OCI-LY3 (cell line): Measurements from ENCODE around the gene GNB1.

Experiments used
- H2AFZ ChIP-seq: fragments of 200-600, 300-600 bp; shearing (Covaris generic); 2 replicates; pipeline ENCODE4 v1.6.0; 2014; ENCODE audit warnings: antibody characterized with exemption, low read depth, low read length
- H3K27ac ChIP-seq: fragments of 200-600, 300-600 bp; sonication (generic); 2 replicates; pipeline ENCODE4 v1.5.1; 2014; ENCODE audit warnings: mild to moderate bottlenecking, low read length, moderate library complexity, mixed read lengths
- H3K27me3 ChIP-seq: fragments of 200-600, 300-600 bp; sonication (generic); 2 replicates; pipeline ENCODE4 v1.6.1; 2014; ENCODE audit warnings: low read depth, low read length, mixed read lengths
- H3K36me3 ChIP-seq: fragments of 200-600, 300-600 bp; sonication (generic); replicated peaks from 2 replicates; pipeline ENCODE3; 2014; ENCODE audit warnings: low read depth, low read length, mixed read lengths
- H3K4me1 ChIP-seq: fragments of 300-600, 200-600 bp; sonication (generic); 2 replicates; pipeline ENCODE4 v1.6.1; 2014; ENCODE audit warnings: low read length, mixed read lengths
- H3K4me2 ChIP-seq: fragments of 200-600, 300-600 bp; sonication (generic); 2 replicates; pipeline ENCODE4 v1.6.1; 2014; ENCODE audit warnings: low read length, mixed read lengths
- H3K4me3 ChIP-seq: fragments of 300-600, 200-600 bp; sonication (generic); 2 replicates; pipeline ENCODE4 v1.5.1; 2014; ENCODE audit warnings: antibody characterized with exemption, mild to moderate bottlenecking, low read length, moderate library complexity
- H3K79me2 ChIP-seq: fragments of 300-600, 200-600 bp; shearing (Covaris generic); 2 replicates; pipeline ENCODE4 v1.6.1; 2014; ENCODE audit warnings: mild to moderate bottlenecking, low read length, mixed read lengths
- H3K9ac ChIP-seq: fragments of 300-600, 200-600 bp; shearing (Covaris generic); 2 replicates; pipeline ENCODE4 v1.6.0; 2014; ENCODE audit warnings: mild to moderate bottlenecking, low read length, moderate library complexity
- H3K9me3 ChIP-seq: fragments of 200-600, 300-600 bp; shearing (Covaris generic); 2 replicates; pipeline ENCODE4 v1.6.1; 2014; ENCODE audit warnings: low read length, mixed read lengths; ENCODE audit not compliant: insufficient read depth
- H4K20me1 ChIP-seq: fragments of 200-600, 300-600 bp; sonication (generic); 2 replicates; pipeline ENCODE4 v1.6.1; 2016; ENCODE audit warnings: low read length, mixed read lengths; ENCODE audit not compliant: insufficient read depth
- CTCF ChIP-seq: fragments of 200-600, 300-600 bp; sonication (generic); IDR thresholded peaks from 2 replicates; pipeline ENCODE4 v1.5.1; 2014; ENCODE audit warnings: antibody characterized with exemption, low read length, low read depth
- EZH2phosphoT487 ChIP-seq: fragments of 200-600 bp; shearing (Covaris generic); IDR thresholded peaks from 2 replicates; pipeline ENCODE4 v1.6.1; 2018; ENCODE audit warnings: antibody characterized with exemption, mixed run types, low read depth

Gene GNB1

GRCh38 chr1:1901641-1902294, 10.9 kb upstream of the GNB1 start:
- Histone ChIP-seq H3K27ac (no peak overlapping the region), H3K4me1 (peaks cover 16% of the 10 kb centered on the region), H3K27me3 (peaks cover 13% of the 10 kb centered on the region), H2AFZ (no peak overlapping the region), H4K20me1 (peaks cover 5% of the 10 kb centered on the region; the same call in 1 of the 2 replicates), H3K9me3 (0 out of 2 replicates have a peak, but pooled peaks cover 4% of the 10 kb centered on the region), H3K4me3 (no peak overlapping the region), H3K36me3 (no peaks in the 10 kb centered on the region), H3K79me2 (no peaks in the 10 kb centered on the region), H3K9ac (no peak overlapping the region), H3K4me2 (no peak overlapping the region)
- no peak for TF ChIP-seq EZH2phosphoT487
- TF ChIP-seq CTCF: no peak

GRCh38 chr1:1900883-1901640, 10.2 kb upstream of the GNB1 start:
- H2AFZ ChIP-seq: no peak overlapping the region
- no peak overlapping the region for H3K4me3 ChIP-seq
- 0 out of 2 replicates have a peak, but pooled peaks cover 4% of the 10 kb centered on the region for H3K9me3 ChIP-seq
- H3K27ac ChIP-seq: no peak overlapping the region
- no peak overlapping the region for H3K4me2 ChIP-seq
- H4K20me1 ChIP-seq: peaks cover 5% of the 10 kb centered on the region; the same call in 1 of the 2 replicates
- H3K4me1 ChIP-seq: peaks cover 12% of the 10 kb centered on the region
- H3K9ac ChIP-seq: no peak overlapping the region
- H3K36me3 ChIP-seq: no peaks in the 10 kb centered on the region
- no peaks in the 10 kb centered on the region for H3K79me2 ChIP-seq
- peaks cover 20% of the 10 kb centered on the region for H3K27me3 ChIP-seq
- TF ChIP-seq CTCF: no peak
- no peak for TF ChIP-seq EZH2phosphoT487

- 0 out of 2 replicates have a peak, but pooled peaks cover 4% of the 10 kb centered on the region for H3K9me3 ChIP-seq
- peaks cover 31% of the 10 kb centered on the region for H3K27me3 ChIP-seq
- no peaks in the 10 kb centered on the region for H3K79me2 ChIP-seq
- H3K4me3 ChIP-seq: no peak overlapping the region
- TF ChIP-seq CTCF: no peak
- no peak for TF ChIP-seq EZH2phosphoT487
- no peak overlapping the region for H3K4me2 ChIP-seq
- no peak overlapping the region for H2AFZ ChIP-seq
- H3K36me3 ChIP-seq: no peaks in the 10 kb centered on the region
- no peak overlapping the region for H3K27ac ChIP-seq
- peaks cover 17% of the 10 kb centered on the region for H3K4me1 ChIP-seq
- H3K9ac ChIP-seq: no peak overlapping the region
- peaks cover 5% of the 10 kb centered on the region; the same call in 1 of the 2 replicates for H4K20me1 ChIP-seq
Measured at GRCh38 chr1:1899967-1900327, 9.1 kb upstream of the GNB1 start.

DNA sequence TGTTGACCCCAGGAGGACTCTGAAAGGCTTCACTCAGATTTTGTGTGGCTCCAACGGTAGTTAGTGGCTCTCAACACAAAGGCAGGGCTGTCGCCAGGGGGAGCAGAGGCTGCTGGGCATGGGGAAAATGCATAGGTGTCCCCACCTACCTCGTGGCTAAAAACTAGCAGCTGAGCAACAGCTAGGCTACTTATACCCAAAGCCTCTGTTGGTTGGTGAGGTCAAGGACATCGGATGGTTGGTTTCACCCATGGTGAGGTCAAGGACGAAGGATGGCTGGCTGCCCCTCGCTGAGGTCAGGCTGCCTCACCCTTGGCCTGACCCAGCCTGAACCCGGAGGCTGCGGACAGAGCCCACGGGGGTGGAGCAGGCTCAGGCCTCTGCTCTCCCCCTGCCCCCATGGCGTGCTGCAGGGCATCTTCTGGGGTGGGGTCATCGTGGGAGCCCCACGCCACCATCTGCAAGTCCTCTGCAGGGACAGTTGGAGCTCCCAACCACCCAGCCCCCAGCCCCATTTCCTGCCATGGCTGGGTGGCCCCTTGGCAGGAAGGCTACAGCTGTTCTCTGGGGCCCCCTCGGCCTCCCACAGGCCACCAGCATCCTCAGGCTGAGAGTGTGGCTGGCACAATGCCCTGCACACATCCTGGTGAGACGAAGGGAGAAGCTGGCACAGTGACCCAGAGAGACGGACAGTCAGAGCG, 8.5 kb upstream of the GNB1 start:
- TF ChIP-seq EZH2phosphoT487 (no peak), CTCF (peak; percentile 38)
- Histone ChIP-seq H3K27ac (no peak overlapping the region), H3K9me3 (0 out of 2 replicates have a peak, but pooled peaks cover 4% of the 10 kb centered on the region), H3K4me1 (peaks cover 22% of the 10 kb centered on the region), H3K36me3 (no peaks in the 10 kb centered on the region), H3K4me3 (no peak overlapping the region), H3K4me2 (peak overlapping the region; percentile 24; the same call in 1 of the 2 replicates), H4K20me1 (peaks cover 5% of the 10 kb centered on the region; the same call in 1 of the 2 replicates), H3K79me2 (no peaks in the 10 kb centered on the region), H3K9ac (no peak overlapping the region), H2AFZ (no peak overlapping the region), H3K27me3 (peaks cover 36% of the 10 kb centered on the region)
